Lung (tissue), 12 donors: ENCODE results near the gene PLXNA2. TPM values are rescaled to one million over a fixed set of nuclear protein-coding genes. Genes with fewer than 3 reads are reported as not detected.

Source experiments
- ATAC-seq: fragments of 200-7000 bp; cut with Tn5 transposase; one replicate; pipeline ENCODE4 v1.9.1; 2020; ENCODE audit warnings: moderate number of reproducible peaks; ENCODE audit not compliant: insufficient read depth, low FRiP score
- DNase-seq, 3 donors: peaks; one replicate each; pipeline ENCODE4 v3.0.0-alpha.2; 2013 to 2017
- H3K27ac ChIP-seq, 2 donors: one replicate each; pipeline ENCODE4 v1.5.1; 2013; ENCODE audit warnings: mild to moderate bottlenecking in 2 of 2, moderate library complexity in 2 of 2, control low read depth in 1 of 2, inconsistent platforms in 1 of 2, low read depth in 1 of 2, low read length in 1 of 2
- H3K27me3 ChIP-seq, 3 donors: one replicate each; pipeline ENCODE4 v1.5.1; 2013; ENCODE audit warnings: low read length in 2 of 3; ENCODE audit not compliant: control insufficient read depth in 3 of 3, insufficient read depth in 3 of 3
- H3K36me3 ChIP-seq, 4 donors: one replicate each; pipeline ENCODE4 v1.5.1; 2013; ENCODE audit warnings: low read length in 4 of 4, mild to moderate bottlenecking in 1 of 4, moderate library complexity in 1 of 4; ENCODE audit not compliant: control insufficient read depth in 4 of 4, insufficient read depth in 4 of 4
- H3K4me1 ChIP-seq, 5 donors: one replicate each; pipeline ENCODE4 v1.5.1; 2013; ENCODE audit warnings: low read length in 5 of 5, mild to moderate bottlenecking in 2 of 5, moderate library complexity in 1 of 5; ENCODE audit not compliant: control insufficient read depth in 5 of 5, insufficient read depth in 5 of 5
- H3K4me3 ChIP-seq: one replicate; pipeline ENCODE4 v1.5.1; 2013; ENCODE audit warnings: mild to moderate bottlenecking, control low read depth, moderate library complexity
- H3K9ac ChIP-seq, 2 donors: one replicate each; pipeline ENCODE4 v1.5.1; 2013; ENCODE audit warnings: low read length in 2 of 2, control low read depth in 1 of 2; ENCODE audit not compliant: insufficient read depth in 1 of 2
- H3K9me3 ChIP-seq, 4 donors: one replicate each; pipeline ENCODE4 v1.5.1; 2013; ENCODE audit warnings: low read length in 3 of 4, mild to moderate bottlenecking in 1 of 4, moderate library complexity in 1 of 4; ENCODE audit not compliant: control insufficient read depth in 4 of 4, insufficient read depth in 3 of 4
- WGBS, 2 donors: extraction: QIAGEN DNeasy Blood & Tissue Kit; methylation state at CpG; one replicate each; pipeline ENCODE4 v1.1.7; 2013; 5-methylcytosine and 5-hydroxymethylcytosine counted together
- polyA plus RNA-seq, 2 donors: library from polyadenylated mRNA; stranded (reverse); fragments of 200-250 nt; gene quantifications; one replicate each; pipeline ENCODE4 v1.2.1, GENCODE V29; 2013
- total RNA-seq, 2 donors: library from RNA; depleted of rRNA in 1 of 2; stranded (reverse); fragments of >200 nt in 1 of 2; gene quantifications; one replicate each; pipeline ENCODE4 v1.2.1, GENCODE V29; 2014 to 2021
- TF ChIP-seq, protein P1 (sequence below): IDR thresholded peaks from 2 replicates; pipeline ENCODE4 v1.5.1; 2012; ENCODE audit warnings: mild to moderate bottlenecking; ENCODE audit errors: control extremely low read depth, extremely low read depth
- donor health status: control.
- donor health status: control.
- donor health status: Bipolar disorder and iron deficiency.
- donor health status: healthy.
- donor health status: DM: yes; HTN: yes; CAD: no.

Gene PLXNA2
- total and polyA plus RNA-seq, 4 donors = 13.2 to 118 (median 32.6) TPM

DNA sequence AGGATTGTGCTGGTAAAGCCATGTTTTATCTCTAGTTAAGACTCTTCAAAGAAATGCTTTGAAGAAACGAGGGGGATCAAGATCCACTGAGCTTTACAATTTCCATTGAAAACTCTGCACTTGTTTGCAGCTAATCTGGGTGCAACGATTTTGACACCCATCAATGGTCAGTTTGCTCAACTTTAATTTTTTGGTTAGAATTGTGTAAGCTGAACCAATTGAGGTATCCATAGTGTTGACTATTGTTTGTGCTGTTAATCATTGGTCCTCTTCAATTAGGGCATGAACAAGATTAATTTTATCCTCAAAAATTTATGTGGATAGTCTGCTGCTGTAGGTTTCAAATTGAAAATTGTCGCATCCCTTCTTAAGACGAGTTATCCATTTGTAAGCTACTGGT, 17.7 kb upstream of the PLXNA2 start:
- Histone ChIP-seq H3K36me3 (no peaks in the 10 kb centered on the region), H3K4me1 (peaks cover 0 to 3% (median 0%) of the 10 kb centered on the region in 5 donors), H3K27me3 (peaks cover 0 to 2% (median 0%) of the 10 kb centered on the region in 3 donors), H3K9ac (no peak overlapping the region), H3K27ac (no peak overlapping the region), H3K4me3 (no peak overlapping the region), H3K9me3 (peaks cover 0 to 2% (median 0%) of the 10 kb centered on the region in 4 donors)
- ATAC-seq (no peak), DNase-seq (no peak)
- 66 to 89% methylated on average over 4 of the region's 4 CpGs for WGBS, 2 donors
- TF ChIP-seq, protein P1, sequence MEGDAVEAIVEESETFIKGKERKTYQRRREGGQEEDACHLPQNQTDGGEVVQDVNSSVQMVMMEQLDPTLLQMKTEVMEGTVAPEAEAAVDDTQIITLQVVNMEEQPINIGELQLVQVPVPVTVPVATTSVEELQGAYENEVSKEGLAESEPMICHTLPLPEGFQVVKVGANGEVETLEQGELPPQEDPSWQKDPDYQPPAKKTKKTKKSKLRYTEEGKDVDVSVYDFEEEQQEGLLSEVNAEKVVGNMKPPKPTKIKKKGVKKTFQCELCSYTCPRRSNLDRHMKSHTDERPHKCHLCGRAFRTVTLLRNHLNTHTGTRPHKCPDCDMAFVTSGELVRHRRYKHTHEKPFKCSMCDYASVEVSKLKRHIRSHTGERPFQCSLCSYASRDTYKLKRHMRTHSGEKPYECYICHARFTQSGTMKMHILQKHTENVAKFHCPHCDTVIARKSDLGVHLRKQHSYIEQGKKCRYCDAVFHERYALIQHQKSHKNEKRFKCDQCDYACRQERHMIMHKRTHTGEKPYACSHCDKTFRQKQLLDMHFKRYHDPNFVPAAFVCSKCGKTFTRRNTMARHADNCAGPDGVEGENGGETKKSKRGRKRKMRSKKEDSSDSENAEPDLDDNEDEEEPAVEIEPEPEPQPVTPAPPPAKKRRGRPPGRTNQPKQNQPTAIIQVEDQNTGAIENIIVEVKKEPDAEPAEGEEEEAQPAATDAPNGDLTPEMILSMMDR = no peak

DNA sequence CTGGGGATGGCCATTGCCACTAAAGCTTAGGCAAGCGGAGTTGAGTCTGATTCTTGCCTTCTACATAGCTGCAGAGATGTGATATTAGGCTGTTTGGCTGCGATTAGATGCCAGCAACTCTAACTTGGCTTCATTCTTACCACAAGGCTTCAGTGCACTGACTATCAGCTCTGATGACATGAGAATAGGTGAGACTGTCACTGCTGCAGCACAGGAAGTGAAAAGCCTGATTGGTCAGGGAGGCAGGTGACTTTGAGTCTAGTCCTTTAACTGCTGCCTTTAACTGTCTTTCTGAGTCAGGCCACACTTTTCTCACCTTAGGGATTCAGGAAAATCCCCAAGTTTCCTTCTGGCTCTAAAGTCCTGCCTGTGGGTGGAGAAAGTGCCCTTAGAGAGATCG, 14.1 kb upstream of the PLXNA2 start:
- Histone ChIP-seq H3K4me3 (no peak overlapping the region), H3K36me3 (no peaks in the 10 kb centered on the region), H3K4me1 (peaks cover 0 to 4% (median 0%) of the 10 kb centered on the region in 5 donors), H3K27ac (no peak overlapping the region), H3K9me3 (no peaks in the 10 kb centered on the region), H3K9ac (no peak overlapping the region), H3K27me3 (no peaks in the 10 kb centered on the region)
- no peak for ATAC-seq
- DNase-seq = no peak
- 90 to 97% methylated on average over 3 of the region's 3 CpGs for WGBS, 2 donors
- TF ChIP-seq, protein P1 = no peak

DNA sequence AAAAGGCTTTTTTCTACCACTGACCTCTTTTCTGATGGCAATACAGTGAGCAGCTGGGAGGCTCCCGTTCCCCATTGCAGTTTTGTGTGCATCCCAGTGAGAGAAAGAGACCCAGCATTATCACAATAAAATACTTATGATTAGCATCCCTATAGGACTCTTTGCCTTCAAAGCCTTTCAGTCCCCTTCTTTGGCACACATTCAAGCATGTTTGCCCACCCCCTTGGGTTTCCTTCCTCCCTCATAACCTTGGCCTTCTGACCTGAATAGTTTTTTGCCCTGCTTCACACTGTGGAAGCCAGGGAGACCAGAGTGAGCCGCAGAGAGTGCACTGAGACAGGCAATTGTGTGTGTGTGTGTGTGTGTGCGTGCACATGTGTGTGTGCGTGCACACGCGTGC, 13.2 kb upstream of the PLXNA2 start:
- TF ChIP-seq, protein P1 = no peak
- Histone ChIP-seq H3K9ac (no peak overlapping the region), H3K27ac (no peak overlapping the region), H3K27me3 (no peaks in the 10 kb centered on the region), H3K4me3 (no peak overlapping the region), H3K4me1 (peaks cover 0 to 12% (median under 1%) of the 10 kb centered on the region in 5 donors), H3K9me3 (no peaks in the 10 kb centered on the region), H3K36me3 (no peaks in the 10 kb centered on the region)
- DNase-seq (no peak), ATAC-seq (no peak)
- 82 to 83% methylated on average over 6 of the region's 6 CpGs for WGBS, 2 donors

DNA sequence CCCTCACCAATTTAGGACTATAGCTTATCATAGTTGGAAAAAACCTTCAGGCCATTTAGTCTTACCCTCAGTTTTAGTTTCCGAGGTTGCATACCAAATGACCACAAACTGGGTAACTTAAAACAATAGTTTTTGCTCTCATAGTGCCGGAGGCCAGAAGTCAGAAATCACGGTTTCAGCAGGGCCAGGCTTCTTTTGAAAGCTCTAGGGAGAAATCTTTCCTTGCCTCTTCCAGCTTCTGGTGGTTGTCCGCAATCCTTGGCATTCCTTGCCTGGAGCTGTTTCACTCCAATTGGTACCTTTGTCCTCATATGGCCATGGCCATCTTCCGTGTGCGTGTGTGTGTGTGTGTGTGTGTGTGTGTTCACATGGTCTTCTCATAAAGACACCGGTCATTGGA, 12.4 kb upstream of the PLXNA2 start:
- TF ChIP-seq, protein P1 = no peak
- DNase-seq (no peak), ATAC-seq (no peak)
- Histone ChIP-seq H3K4me3 (no peak overlapping the region), H3K4me1 (peaks cover 0 to 19% (median 4%) of the 10 kb centered on the region in 5 donors), H3K27ac (no peak overlapping the region), H3K9ac (no peak overlapping the region), H3K27me3 (no peaks in the 10 kb centered on the region), H3K9me3 (no peaks in the 10 kb centered on the region), H3K36me3 (no peaks in the 10 kb centered on the region)
- 89 to 93% methylated on average over 7 of the region's 7 CpGs for WGBS, 2 donors
